ENCODE results near the gene HELZ. TPM values are rescaled to one million over a fixed set of nuclear protein-coding genes. Genes with fewer than 3 reads are reported as not detected.

The HELZ gene
- polyA plus RNA-seq, 2 of the 4 experiments (the other 2 are of a cell fraction) = 5.6 to 18.3 TPM

GRCh38 chr17:67239597-67239996, 5.4 kb downstream of the HELZ start (continued):
- TF ChIP-seq ZSCAN20 (CRISPR knock-in tag; IDR thresholded peaks at IDR 0.05) (no peak), CTCF (IDR thresholded peaks at IDR 0.05) (no peak), NPAS2 (CRISPR knock-in tag; IDR thresholded peaks at IDR 0.05; ENCODE audit: borderline replicate concordance) (no peak), KDM1A (IDR thresholded peaks at IDR 0.05; ENCODE audit: low read depth) (no peak), SMC3 (IDR thresholded peaks at IDR 0.05) (no peak)

GRCh38 chr17:67238991-67239390, 6.0 kb downstream of the HELZ start:
- CTCF ChIA-PET = interaction anchor here (1.0 to 3.9 kb wide), 6 partner anchors 9 to 170 kb away, joined by 3 to 36 read pairs (median 3); no protein-coding TSS in a partner anchor
- Histone ChIP-seq H3K4me3 (no peak overlapping the region), H3K9me3 (no peaks in the 10 kb centered on the region), H3K4me1 (peaks cover 17% of the 10 kb centered on the region), H3K27ac (no peak overlapping the region), H3K4me2 (no peak overlapping the region)
- POLR2A ChIA-PET = no interaction called here
- no peak for FAIRE-seq
- TF ChIP-seq CEBPB (IDR thresholded peaks at IDR 0.05) = no peak
- TF ChIP-seq E2F6 (IDR thresholded peaks at IDR 0.05; ENCODE audit: borderline replicate concordance, low read depth) = no peak
- no peak for TF ChIP-seq RFX5 (IDR thresholded peaks at IDR 0.05)
- TF ChIP-seq CBX8 (IDR thresholded peaks at IDR 0.05) = no peak
- TF ChIP-seq BCL3 (IDR thresholded peaks at IDR 0.05) = no peak
- no peak for TF ChIP-seq REST (IDR thresholded peaks at IDR 0.05)
- TF ChIP-seq SMC3 (IDR thresholded peaks at IDR 0.05) = no peak
- no peak for TF ChIP-seq EHMT2 (IDR thresholded peaks at IDR 0.05; ENCODE audit: low read depth)
- TF ChIP-seq MAX (IDR thresholded peaks at IDR 0.05) = no peak
- no peak for TF ChIP-seq RCOR1 (IDR thresholded peaks at IDR 0.05; ENCODE audit: low read depth, low read length)
- no peak for TF ChIP-seq JUN (IDR thresholded peaks at IDR 0.05)
- no peak for TF ChIP-seq TP53 (CRISPR knock-in tag; IDR thresholded peaks at IDR 0.05)
- TF ChIP-seq CHD4 (IDR thresholded peaks at IDR 0.05; ENCODE audit: borderline replicate concordance) = no peak
- no peak for TF ChIP-seq HMGXB4 (CRISPR knock-in tag; IDR thresholded peaks at IDR 0.05; ENCODE audit: borderline replicate concordance)
- no peak for TF ChIP-seq HDAC2 (IDR thresholded peaks at IDR 0.05)
- no peak for TF ChIP-seq KDM5A (IDR thresholded peaks at IDR 0.05)
- no peak for DNase-seq (ENCODE audit: low read depth in 1 of 2, low spot score in 1 of 2)
- ATAC-seq = no peak
- 62% methylated on average over 5 of the region's 5 CpGs for WGBS (ENCODE audit: missing lambda C conversion rate)
